Urinary bladder (tissue), 4 donors: ENCODE data around the gene TEX54. TPM values are rescaled to one million over a fixed set of nuclear protein-coding genes. Genes with fewer than 3 reads are reported as not detected.
"Not testable (repeated sequence)": the region's sequence is repeated elsewhere in the genome, so short reads cannot be mapped to it uniquely, and the experiment has no call there.

Experiments used
- DNase-seq: peaks from one replicate; pipeline ENCODE4 v3.0.0-alpha.2; 2015; ENCODE audit errors: extremely low spot score
- H3K27ac ChIP-seq: one replicate; pipeline ENCODE4 v1.5.1; 2013; ENCODE audit warnings: low read depth, mild to moderate bottlenecking, moderate library complexity
- H3K36me3 ChIP-seq: one replicate; pipeline ENCODE4 v1.6.1; 2013; ENCODE audit warnings: mild to moderate bottlenecking, moderate library complexity; ENCODE audit not compliant: insufficient read depth
- H3K4me1 ChIP-seq: one replicate; pipeline ENCODE4 v1.6.1; 2013; ENCODE audit warnings: mild to moderate bottlenecking, moderate library complexity; ENCODE audit not compliant: insufficient read depth
- H3K4me3 ChIP-seq: one replicate; pipeline ENCODE4 v1.5.1; 2013; ENCODE audit warnings: low read depth, low read length
- WGBS: extraction: QIAGEN DNeasy Blood & Tissue Kit; methylation state at CpG from one replicate; pipeline ENCODE4 v1.1.7; 2013; 5-methylcytosine and 5-hydroxymethylcytosine counted together
- polyA plus RNA-seq: library from polyadenylated mRNA; stranded (reverse); fragments of 200-250 nt; gene quantifications from one replicate; pipeline ENCODE4 v1.2.3, GENCODE V29; 2013
- total RNA-seq: library from RNA; depleted of rRNA; stranded (reverse); fragments of >200 nt; gene quantifications from one replicate; pipeline ENCODE4 v1.2.3, GENCODE V29; 2014
- donor health status: healthy with polysubstance abuse.
- donor health status: healthy.

TEX54 gene
- total and polyA plus RNA-seq, 2 donors, result not detected

DNA sequence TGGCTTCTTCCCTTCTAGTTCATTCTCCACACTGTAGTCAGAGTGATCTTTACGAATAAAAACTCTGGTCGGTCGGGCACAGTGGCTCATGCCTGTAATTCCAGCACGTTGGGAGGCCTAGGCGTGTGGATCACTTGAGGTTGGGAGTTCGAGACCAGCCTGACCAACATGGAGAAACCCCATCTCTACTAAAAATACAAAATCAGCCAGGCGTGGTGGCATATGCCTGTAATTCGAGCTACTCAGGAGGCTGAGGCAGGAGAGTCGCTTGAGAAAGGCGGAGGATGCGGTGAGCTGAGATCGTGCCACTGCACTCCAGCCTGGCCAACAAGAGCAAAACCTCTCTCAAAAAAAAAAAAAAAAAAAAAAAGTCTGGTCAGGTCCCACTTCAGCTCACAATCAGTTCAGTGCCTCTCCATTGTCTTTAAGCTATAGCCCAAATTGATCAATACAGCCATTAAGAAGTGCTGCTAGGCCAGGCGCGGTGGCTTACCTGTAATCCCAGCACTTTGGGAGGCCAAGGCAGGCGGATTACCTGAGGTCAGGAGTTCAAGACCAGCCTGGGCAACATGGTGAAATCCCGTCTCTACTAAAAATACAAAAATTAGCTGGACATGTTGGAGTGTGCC lies 29.0 kb upstream of the TEX54 start:
- H3K4me3 ChIP-seq, H3K4me1 ChIP-seq, DNase-seq, H3K36me3 ChIP-seq, H3K27ac ChIP-seq: not testable (repeated sequence)
- 88% methylated on average over 16 of the region's 16 CpGs for WGBS

DNA sequence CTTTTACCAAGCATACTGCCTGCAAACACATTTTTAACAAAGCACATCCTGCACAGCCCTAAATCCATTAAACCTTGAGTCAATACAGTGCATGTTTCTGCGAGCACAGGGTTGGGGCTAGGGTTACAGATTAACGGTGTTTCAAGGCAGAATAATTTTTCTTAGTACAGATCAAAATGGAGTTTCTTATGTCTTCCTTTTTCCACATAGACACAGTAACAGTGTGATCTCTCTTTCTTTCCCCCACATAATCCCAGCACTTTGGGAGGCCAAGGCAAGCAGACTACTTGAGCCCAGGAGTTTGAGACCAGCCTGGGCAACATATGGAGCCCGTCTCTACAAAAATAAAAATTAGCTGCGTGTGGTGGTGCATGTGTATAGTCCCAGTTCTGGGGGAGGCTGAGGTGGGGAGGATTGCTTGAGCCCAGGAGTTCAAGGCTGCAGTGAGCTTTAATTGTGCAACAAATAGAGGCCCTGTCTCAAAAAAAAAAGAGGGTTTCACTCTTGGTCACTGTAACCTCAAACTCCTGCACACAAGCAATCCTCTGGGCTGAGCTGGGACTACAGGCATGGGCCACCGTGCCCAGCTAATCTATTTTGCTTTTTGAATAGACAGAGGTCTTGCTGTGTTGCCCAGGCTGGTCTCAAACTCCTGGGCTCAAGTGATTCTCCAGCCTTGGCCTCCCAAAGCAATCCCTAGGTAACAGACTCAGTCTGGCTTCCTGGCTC lies 28.4 kb upstream of the TEX54 start:
- Histone ChIP-seq H3K4me1 (no peaks in the 10 kb centered on the region), H3K36me3 (no peaks in the 10 kb centered on the region), H3K27ac (no peak overlapping the region), H3K4me3 (no peak overlapping the region)
- 49% methylated on average over 5 of the region's 5 CpGs for WGBS
- no peak for DNase-seq

DNA sequence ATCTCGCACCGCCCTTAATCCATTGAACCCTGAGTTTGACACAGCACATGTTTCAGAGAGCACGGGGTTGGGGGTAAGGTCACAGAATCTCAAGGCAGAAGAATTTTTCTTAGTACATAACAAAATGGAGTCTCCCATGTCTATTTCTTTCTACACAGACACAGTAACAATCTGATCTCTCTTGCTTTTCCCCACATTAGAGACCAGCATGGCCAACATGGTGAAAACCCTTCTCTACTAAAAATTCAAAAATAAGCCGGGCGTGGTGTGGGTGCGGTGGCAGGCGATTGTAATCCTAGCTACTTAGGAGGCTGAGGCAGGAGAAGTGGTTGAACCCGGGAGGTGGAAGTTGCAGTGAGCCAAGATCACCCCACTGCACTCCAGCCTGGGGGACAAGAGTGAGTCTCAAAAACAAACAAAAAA lies 26.7 kb upstream of the TEX54 start:
- 86% methylated on average over 8 of the region's 8 CpGs for WGBS
- not testable (repeated sequence) for H3K36me3 ChIP-seq, H3K27ac ChIP-seq, DNase-seq, H3K4me3 ChIP-seq, H3K4me1 ChIP-seq

DNA sequence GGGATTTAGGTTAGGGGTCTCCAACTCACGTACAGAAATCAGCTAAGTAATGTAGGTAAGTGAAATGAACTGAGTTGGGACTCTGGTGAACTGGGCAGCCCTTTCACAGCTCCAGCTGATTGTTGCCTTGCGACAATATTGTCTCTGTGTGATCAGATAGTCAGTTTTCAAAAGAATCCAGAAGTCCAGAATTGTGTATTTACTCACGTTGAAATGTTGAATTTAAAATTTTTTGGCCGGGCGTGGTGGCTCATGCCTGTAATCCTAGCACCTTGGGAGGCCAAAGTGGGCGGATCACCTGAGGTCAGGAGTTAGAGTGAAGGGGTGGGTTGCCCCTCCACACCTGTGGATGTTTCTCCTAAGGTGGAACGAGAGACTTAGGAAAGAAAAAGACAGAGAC lies 25.6 kb upstream of the TEX54 start:
- no peak overlapping the region for H3K4me3 ChIP-seq
- no peak overlapping the region for H3K27ac ChIP-seq
- no peak for DNase-seq
- no peaks in the 10 kb centered on the region for H3K4me1 ChIP-seq
- no peaks in the 10 kb centered on the region for H3K36me3 ChIP-seq
- WGBS, result 80% methylated on average over 7 of the region's 7 CpGs

DNA sequence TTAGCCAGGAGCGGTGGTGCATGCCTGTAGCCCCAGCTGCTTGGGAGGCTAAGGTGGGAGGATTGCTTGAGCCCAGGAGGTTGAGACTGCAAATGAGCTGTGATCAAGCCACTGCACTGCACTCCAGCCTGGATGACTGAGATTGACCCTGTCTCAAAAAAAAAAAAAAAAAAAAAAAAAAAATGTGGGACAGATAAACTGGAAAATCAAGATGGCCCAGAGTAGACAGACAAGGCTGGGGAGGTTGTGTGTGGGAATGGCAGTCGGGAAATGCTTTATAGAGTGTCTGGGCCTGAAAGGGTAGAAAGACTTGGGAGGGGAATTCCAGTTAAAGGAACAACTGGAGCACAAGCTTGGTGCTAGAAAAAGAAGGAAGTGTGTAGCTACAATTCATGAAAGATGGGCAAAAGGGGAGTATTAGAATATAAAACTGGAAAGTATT lies 24.9 kb upstream of the TEX54 start:
- no peak overlapping the region for H3K4me3 ChIP-seq
- no peak overlapping the region for H3K27ac ChIP-seq
- no peak for DNase-seq
- no peaks in the 10 kb centered on the region for H3K4me1 ChIP-seq
- WGBS, result 72% methylated on average over 2 of the region's 2 CpGs
- H3K36me3 ChIP-seq, result no peaks in the 10 kb centered on the region

DNA sequence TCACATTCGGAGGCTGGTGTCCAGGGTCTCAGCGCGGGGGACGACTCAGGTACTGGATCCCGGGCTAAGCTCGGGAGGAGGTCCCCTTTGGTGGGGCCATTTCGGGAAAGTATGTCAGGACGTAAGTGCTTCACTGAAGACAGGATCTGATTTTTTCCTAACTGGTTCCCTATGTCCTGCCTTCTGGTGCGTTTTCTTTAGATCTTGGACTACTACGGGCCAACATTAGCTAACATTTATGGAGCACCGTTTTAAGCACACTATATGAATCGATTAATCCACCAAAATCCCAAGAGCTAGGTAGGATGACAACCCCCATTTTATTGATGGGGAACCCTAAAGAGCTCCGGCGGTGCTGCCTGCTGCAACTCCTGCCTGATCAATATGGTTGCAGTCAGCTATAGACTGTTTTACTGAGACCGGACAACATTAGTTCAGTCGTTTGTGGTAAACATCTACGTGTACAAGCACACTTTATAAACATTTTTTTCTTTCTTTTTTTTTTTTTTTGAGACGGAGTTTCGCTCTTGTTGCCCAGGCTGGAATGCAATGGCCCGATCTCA lies 23.8 kb upstream of the TEX54 start:
- Histone ChIP-seq H3K4me3 (peak overlapping the region; percentile 75), H3K4me1 (no peaks in the 10 kb centered on the region), H3K36me3 (no peaks in the 10 kb centered on the region), H3K27ac (no peak overlapping the region)
- 7% methylated on average over 20 of the region's 20 CpGs for WGBS
- no peak for DNase-seq

DNA sequence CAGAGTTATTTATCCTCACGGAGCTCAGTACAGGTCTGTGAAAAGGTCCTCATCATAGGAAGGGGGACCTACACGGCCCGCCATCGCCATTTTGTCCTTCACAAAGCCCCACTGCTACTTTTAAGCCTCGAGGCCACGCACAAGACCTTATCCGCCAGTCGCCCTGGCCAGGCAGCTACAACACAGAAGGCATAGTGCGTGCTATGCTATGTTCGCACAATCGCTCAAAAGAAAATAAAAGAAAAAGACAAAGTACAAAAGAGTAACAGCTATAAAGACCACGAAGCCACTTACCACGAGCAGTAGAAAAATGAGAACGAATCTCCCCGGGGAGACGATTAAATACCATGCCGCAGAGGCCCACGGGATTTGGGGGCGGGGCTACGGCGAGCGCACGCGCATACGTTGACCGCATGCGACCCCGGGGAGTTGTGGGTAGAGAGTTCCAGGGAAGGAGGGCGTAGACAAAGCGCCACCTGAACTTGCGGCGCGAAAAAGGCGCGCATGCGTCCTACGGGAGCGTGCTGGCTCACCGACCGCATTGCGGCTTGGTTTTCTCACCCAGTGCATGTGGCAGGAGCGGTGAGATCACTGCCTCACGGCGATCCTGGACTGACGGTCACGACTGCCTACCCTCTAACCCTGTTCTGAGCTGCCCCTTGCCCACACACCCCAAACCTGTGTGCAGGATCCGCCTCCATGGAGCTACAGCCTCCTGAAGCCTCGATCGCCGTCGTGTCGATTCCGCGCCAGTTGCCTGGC lies 23.1 kb upstream of the TEX54 start:
- H3K36me3 ChIP-seq, result no peaks in the 10 kb centered on the region
- no peaks in the 10 kb centered on the region for H3K4me1 ChIP-seq
- H3K4me3 ChIP-seq, result peak overlapping the region; percentile 75
- DNase-seq, result peak; percentile 93
- under 1% methylated on average over 54 of the region's 54 CpGs for WGBS
- H3K27ac ChIP-seq, result peak overlapping the region; percentile 40

DNA sequence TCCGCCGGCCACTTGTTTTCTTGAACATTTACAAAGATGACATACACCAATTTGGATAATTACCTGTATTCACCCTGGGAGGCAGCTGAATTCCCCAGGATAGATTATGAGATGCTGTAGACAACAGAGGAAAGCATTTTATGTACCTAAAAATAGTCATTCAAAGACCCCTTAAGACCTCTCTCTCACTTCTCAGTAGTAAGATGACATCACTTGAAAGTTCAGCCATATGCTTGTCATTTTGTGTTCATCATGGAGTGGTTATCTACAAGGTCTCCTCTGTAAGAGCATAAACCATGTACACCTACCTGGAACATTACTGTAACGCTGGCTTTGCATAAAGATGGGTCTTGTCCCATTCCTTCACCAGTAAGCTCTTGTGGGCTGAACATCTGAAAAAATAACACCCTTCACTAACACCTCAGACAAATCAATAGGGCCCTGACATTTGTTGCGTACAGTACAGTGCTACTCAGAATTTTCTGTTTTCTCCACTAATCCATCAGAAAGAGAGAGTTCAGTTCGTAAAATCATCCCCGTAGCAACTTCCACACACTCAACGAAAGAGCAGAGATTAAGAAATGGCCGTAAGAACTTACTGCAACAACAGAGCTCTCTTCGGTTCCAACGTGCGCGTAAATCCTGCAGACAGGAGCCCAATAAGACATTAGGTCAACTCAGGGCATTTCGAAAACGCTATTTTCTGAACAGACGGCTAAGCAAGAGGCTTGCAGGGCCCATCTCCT lies 22.4 kb upstream of the TEX54 start:
- WGBS, result 4% methylated on average over 15 of the region's 15 CpGs
- Histone ChIP-seq H3K27ac (peak overlapping the region; percentile 40), H3K4me1 (no peaks in the 10 kb centered on the region), H3K36me3 (no peaks in the 10 kb centered on the region), H3K4me3 (peak overlapping the region; percentile 75)
- no peak for DNase-seq

DNA sequence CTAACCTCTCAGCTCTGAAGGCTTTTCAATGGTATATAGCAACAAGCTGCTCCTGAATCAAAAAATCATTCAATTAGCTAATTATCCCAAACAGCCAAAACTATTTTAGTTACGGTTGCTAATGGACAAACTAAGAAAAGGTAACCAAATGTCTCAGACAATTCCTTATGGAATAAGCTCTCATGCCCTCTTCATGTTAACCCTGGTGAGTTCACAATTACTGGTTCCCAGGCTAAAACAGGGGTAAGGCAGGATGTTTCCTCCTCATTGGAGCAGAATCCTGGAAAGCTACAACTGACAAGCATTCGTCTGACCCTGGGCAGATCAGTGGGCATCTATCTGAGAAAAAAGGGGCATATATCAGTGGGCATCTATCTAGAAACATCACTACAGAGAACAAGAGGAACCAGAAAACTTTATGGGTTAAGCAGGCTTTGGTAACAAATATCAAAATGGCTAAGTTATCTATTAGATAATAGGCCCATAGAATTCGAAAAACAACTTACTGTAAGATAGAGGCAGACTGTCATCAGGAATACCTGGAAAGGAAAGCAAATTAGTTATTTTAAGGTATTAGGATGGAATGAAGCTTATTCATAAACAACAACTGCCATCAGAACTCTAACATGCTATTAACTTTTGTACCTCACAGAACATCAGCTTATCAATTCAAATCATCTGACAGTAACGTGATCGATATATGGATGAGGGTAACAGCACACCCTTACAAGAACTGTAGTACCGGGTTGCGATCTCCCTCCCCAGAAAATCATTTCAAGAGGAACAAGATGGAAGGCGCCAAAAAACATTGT lies 21.6 kb upstream of the TEX54 start:
- 13% methylated on average over 8 of the region's 8 CpGs for WGBS
- H3K4me1 ChIP-seq, result no peaks in the 10 kb centered on the region
- peak overlapping the region; percentile 75 for H3K4me3 ChIP-seq
- no peaks in the 10 kb centered on the region for H3K36me3 ChIP-seq
- no peak for DNase-seq
- H3K27ac ChIP-seq, result no peak overlapping the region

DNA sequence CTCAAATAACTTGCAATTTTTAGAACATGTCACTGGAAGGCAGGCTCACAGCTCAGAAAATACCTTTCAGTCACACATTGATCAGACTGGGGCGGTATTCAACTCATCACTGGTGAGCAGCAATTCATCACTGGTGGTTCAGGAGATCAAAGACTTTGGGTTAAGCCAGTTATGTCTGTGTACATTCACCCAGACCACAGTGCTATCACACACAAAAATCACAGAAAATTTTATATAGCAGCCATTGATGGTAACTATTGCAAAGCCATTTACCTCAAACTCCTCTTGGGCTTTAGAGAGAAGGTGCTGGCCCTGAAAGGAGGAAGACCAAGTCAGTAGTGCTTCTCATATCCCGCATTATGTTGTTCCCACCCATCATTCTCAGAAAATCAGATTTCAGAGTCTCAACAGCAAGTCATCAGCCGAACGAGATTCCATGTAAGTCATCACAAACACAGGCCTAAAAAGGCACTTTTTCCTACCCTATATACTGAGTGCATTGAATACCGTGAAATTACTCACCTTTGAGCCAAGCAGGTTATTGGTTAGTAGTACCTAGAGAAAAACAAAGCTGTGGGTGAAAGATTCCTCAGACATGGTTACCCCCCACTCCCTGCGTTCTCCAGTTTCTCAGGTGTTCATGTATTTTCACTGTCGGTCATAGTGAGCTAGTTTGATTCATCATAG lies 20.8 kb upstream of the TEX54 start:
- WGBS, result 57% methylated on average over 7 of the region's 7 CpGs
- no peak overlapping the region for H3K27ac ChIP-seq
- no peaks in the 10 kb centered on the region for H3K36me3 ChIP-seq
- DNase-seq, result no peak
- H3K4me1 ChIP-seq, result no peaks in the 10 kb centered on the region
- H3K4me3 ChIP-seq, result no peak overlapping the region

DNA sequence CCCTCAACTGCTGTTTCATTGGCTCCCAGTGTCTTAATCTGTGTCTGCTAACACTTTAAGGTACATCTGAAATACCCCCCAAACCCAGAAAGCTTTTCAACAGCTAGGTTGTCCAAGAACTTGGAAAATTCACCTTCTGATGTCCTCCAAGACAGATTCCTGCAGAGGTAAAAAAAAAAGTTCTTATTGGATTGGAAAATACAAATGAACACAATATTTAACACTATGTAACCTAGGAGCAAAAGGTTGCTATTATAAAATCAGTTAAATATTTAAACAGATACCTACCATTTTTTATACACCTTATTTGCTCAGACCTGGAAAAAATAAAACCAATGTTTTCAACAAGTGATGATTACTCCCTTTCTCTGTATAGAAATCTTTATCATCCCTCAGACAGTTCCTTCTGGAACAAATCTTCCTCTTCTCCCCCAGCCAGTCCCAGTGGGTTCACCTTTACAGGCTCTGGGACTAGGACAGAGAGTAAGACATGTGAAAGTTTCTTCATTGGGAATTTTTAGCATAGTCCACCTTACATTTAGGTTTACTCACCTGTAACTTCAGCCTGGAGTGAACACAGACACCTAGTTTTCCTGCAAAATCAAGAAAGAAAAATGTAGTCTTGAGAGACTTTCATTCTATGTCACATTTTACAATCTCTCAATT lies 20.0 kb upstream of the TEX54 start:
- no peaks in the 10 kb centered on the region for H3K4me1 ChIP-seq
- no peak overlapping the region for H3K27ac ChIP-seq
- no peak for DNase-seq
- H3K36me3 ChIP-seq, result no peaks in the 10 kb centered on the region
- H3K4me3 ChIP-seq, result no peak overlapping the region
